ENCODE data around the gene TNS1. TPM values are rescaled to one million over a fixed set of nuclear protein-coding genes. Genes with fewer than 3 reads are reported as not detected.

The TNS1 gene
- total RNA-seq, 1 donor from 2014 or later: 219 TPM

DNA sequence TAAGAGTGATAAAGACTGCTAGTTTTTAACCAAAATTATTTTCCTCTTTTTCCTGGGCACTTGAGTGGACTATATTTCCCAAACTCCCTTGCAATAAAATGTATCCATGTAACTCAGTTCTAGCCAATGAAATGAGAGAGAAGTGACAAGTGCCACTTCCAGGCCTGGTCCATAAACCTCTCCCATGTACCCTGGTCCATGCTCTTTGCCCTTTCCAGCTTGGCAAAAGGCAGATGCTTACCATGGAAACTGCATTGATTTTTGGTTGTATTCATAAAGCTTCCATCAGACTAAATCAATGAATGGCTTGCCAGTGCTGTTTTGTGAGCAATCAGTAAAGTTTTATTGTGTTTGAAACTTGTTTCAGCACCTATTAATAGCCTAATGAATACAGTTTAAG, 229.3 kb downstream of the TNS1 start:
- peaks cover 6% of the 10 kb centered on the region for H3K4me1 Mint-ChIP-seq (ENCODE audit: low read depth, unreplicated experiment)
- no peaks in the 10 kb centered on the region for H3K9me3 Mint-ChIP-seq (ENCODE audit: unreplicated experiment)
- Histone ChIP-seq H3K79me2 (ENCODE audit: insufficient read depth, low read length) (no peaks in the 10 kb centered on the region), H3K27ac (ENCODE audit: low read depth, low read length) (no peak overlapping the region), H4K20me1 (ENCODE audit: insufficient read depth, low read length) (peaks cover 11% of the 10 kb centered on the region), H2AFZ (ENCODE audit: low read depth, low read length) (no peak overlapping the region), H3K4me1 (ENCODE audit: insufficient read depth, low read length) (no peaks in the 10 kb centered on the region), H3K9ac (ENCODE audit: low read length) (no peak overlapping the region), H3K4me2 (ENCODE audit: low read length) (no peak overlapping the region), H3K4me3 (ENCODE audit: insufficient read depth, low read depth, low read length) (no peak overlapping the region), H3K9me3 (ENCODE audit: insufficient read depth, low read depth, low read length) (no peaks in the 10 kb centered on the region), H3K36me3 (ENCODE audit: insufficient read depth, low read length) (peaks cover 3% of the 10 kb centered on the region), H3K27me3 (ENCODE audit: insufficient read depth, low read length) (no peaks in the 10 kb centered on the region)
- no peak overlapping the region for H3K27ac Mint-ChIP-seq (ENCODE audit: unreplicated experiment)
- no peaks in the 10 kb centered on the region for H3K27me3 Mint-ChIP-seq (ENCODE audit: low read depth, unreplicated experiment)
- H3K36me3 Mint-ChIP-seq (ENCODE audit: low read depth, unreplicated experiment): peaks cover 29% of the 10 kb centered on the region
- no peak for FAIRE-seq
- TF ChIP-seq, protein P1, sequence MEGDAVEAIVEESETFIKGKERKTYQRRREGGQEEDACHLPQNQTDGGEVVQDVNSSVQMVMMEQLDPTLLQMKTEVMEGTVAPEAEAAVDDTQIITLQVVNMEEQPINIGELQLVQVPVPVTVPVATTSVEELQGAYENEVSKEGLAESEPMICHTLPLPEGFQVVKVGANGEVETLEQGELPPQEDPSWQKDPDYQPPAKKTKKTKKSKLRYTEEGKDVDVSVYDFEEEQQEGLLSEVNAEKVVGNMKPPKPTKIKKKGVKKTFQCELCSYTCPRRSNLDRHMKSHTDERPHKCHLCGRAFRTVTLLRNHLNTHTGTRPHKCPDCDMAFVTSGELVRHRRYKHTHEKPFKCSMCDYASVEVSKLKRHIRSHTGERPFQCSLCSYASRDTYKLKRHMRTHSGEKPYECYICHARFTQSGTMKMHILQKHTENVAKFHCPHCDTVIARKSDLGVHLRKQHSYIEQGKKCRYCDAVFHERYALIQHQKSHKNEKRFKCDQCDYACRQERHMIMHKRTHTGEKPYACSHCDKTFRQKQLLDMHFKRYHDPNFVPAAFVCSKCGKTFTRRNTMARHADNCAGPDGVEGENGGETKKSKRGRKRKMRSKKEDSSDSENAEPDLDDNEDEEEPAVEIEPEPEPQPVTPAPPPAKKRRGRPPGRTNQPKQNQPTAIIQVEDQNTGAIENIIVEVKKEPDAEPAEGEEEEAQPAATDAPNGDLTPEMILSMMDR (IDR thresholded peaks at IDR 0.05; ENCODE audit: insufficient read depth, low read depth, low read length): no peak
- no peak for TF ChIP-seq EZH2 (IDR thresholded peaks at IDR 0.05; ENCODE audit: insufficient read depth, low read length)
- no peak overlapping the region for H3K4me3 Mint-ChIP-seq (ENCODE audit: unreplicated experiment)
- DNase-seq (ENCODE audit: low read depth): no peak

DNA sequence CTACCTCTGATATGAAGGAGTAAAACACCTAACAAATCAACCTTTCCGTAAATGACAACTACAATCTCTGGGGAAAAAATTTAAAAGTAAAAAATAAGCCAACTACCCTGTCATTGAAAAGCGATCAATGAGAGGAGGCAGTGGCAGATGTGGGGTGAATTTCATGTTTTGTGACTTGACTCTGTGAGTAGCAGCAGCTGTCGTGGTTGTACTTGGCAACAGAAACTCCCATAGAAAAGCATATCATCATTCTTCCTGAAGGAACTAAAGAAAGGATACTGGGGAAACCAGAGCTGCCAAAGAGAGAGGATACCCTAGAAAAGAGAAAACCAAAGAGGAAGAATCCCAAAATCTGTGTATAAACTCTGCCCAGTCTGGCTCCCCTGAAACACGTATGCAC, 236.4 kb downstream of the TNS1 start:
- peaks cover 34% of the 10 kb centered on the region for H3K36me3 Mint-ChIP-seq (ENCODE audit: low read depth, unreplicated experiment)
- no peaks in the 10 kb centered on the region for H3K27me3 ChIP-seq (ENCODE audit: insufficient read depth, low read length)
- peaks cover 12% of the 10 kb centered on the region for H3K9me3 Mint-ChIP-seq (ENCODE audit: unreplicated experiment)
- no peak overlapping the region for H3K4me3 Mint-ChIP-seq (ENCODE audit: unreplicated experiment)
- H3K27ac Mint-ChIP-seq (ENCODE audit: unreplicated experiment): no peak overlapping the region
- FAIRE-seq (no peak), DNase-seq (ENCODE audit: low read depth) (no peak)
- no peak overlapping the region for H3K4me2 ChIP-seq (ENCODE audit: low read length)
- peaks cover 3% of the 10 kb centered on the region for H3K36me3 ChIP-seq (ENCODE audit: insufficient read depth, low read length)
- H4K20me1 ChIP-seq (ENCODE audit: insufficient read depth, low read length): peaks cover 4% of the 10 kb centered on the region
- H3K4me3 ChIP-seq (ENCODE audit: insufficient read depth, low read depth, low read length): no peak overlapping the region
- no peaks in the 10 kb centered on the region for H3K79me2 ChIP-seq (ENCODE audit: insufficient read depth, low read length)
- no peaks in the 10 kb centered on the region for H3K4me1 Mint-ChIP-seq (ENCODE audit: low read depth, unreplicated experiment)
- no peaks in the 10 kb centered on the region for H3K4me1 ChIP-seq (ENCODE audit: insufficient read depth, low read length)
- no peak overlapping the region for H2AFZ ChIP-seq (ENCODE audit: low read depth, low read length)
- H3K9ac ChIP-seq (ENCODE audit: low read length): no peak overlapping the region
- no peak overlapping the region for H3K27ac ChIP-seq (ENCODE audit: low read depth, low read length)
- no peaks in the 10 kb centered on the region for H3K27me3 Mint-ChIP-seq (ENCODE audit: low read depth, unreplicated experiment)
- TF ChIP-seq, protein P1 (IDR thresholded peaks at IDR 0.05; ENCODE audit: insufficient read depth, low read depth, low read length): no peak
- no peak for TF ChIP-seq EZH2 (IDR thresholded peaks at IDR 0.05; ENCODE audit: insufficient read depth, low read length)
- peaks cover 5% of the 10 kb centered on the region for H3K9me3 ChIP-seq (ENCODE audit: insufficient read depth, low read depth, low read length)

DNA sequence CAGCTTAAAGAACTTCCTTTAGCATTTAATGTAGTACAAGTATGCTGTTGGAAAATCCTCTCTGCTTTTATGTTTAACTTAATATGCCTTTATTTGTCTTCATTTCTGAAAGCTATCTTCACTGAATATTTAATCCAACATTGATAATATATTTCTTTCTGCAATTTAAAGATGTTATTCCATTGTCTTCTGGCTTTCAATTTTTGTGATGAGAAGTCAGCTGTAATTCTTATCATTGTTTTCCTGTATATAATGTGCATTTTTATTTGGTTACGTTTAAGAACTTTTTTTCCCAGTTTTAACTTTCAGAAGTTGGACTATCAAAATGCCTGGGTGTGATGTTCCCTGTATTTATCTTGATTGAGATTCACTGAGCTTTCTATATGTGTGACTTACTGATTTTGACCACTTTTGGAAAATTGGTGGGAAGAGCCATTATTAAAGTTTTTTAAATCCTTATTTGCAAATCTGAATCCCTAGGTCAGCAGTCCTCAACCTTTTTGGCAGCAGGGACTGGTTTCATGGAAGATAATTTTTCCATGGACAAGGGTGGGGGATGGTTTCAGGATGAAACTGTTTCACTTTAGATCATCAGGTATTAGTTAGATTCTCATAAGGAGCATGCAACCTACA, 241.0 kb downstream of the TNS1 start:
- no peaks in the 10 kb centered on the region for H3K27me3 Mint-ChIP-seq (ENCODE audit: low read depth, unreplicated experiment)
- no peak overlapping the region for H3K4me3 Mint-ChIP-seq (ENCODE audit: unreplicated experiment)
- DNase-seq (ENCODE audit: low read depth): no peak
- peaks cover 33% of the 10 kb centered on the region for H3K36me3 Mint-ChIP-seq (ENCODE audit: low read depth, unreplicated experiment)
- no peaks in the 10 kb centered on the region for H4K20me1 ChIP-seq (ENCODE audit: insufficient read depth, low read length)
- FAIRE-seq: no peak
- H2AFZ ChIP-seq (ENCODE audit: low read depth, low read length): no peak overlapping the region
- no peak overlapping the region for H3K4me2 ChIP-seq (ENCODE audit: low read length)
- H3K4me1 ChIP-seq (ENCODE audit: insufficient read depth, low read length): no peaks in the 10 kb centered on the region
- H3K9ac ChIP-seq (ENCODE audit: low read length): no peak overlapping the region
- H3K27ac Mint-ChIP-seq (ENCODE audit: unreplicated experiment): no peak overlapping the region
- H3K4me3 ChIP-seq (ENCODE audit: insufficient read depth, low read depth, low read length): no peak overlapping the region
- peaks cover 6% of the 10 kb centered on the region for H3K36me3 ChIP-seq (ENCODE audit: insufficient read depth, low read length)
- peaks cover 5% of the 10 kb centered on the region for H3K9me3 ChIP-seq (ENCODE audit: insufficient read depth, low read depth, low read length)
- no peak overlapping the region for H3K27ac ChIP-seq (ENCODE audit: low read depth, low read length)
- TF ChIP-seq EZH2 (IDR thresholded peaks at IDR 0.05; ENCODE audit: insufficient read depth, low read length): no peak
- TF ChIP-seq, protein P1 (IDR thresholded peaks at IDR 0.05; ENCODE audit: insufficient read depth, low read depth, low read length): no peak
- peaks cover 17% of the 10 kb centered on the region for H3K9me3 Mint-ChIP-seq (ENCODE audit: unreplicated experiment)
- H3K27me3 ChIP-seq (ENCODE audit: insufficient read depth, low read length): no peaks in the 10 kb centered on the region
- no peaks in the 10 kb centered on the region for H3K4me1 Mint-ChIP-seq (ENCODE audit: low read depth, unreplicated experiment)
- H3K79me2 ChIP-seq (ENCODE audit: insufficient read depth, low read length): no peaks in the 10 kb centered on the region
